Endometrium (tissue), 2 donors: ENCODE results near the gene PRIMPOL.
"Not testable (repeated sequence)": the region's sequence is repeated elsewhere in the genome, so short reads cannot be mapped to it uniquely, and the experiment has no call there.

Source experiments
- FAIRE-seq: peaks from 2 replicates; lab custom pipeline; 2012; peaks lifted over from hg19 to GRCh38; lab: Jason Lieb, UNC
- donor health status: control.
- donor health status: control.

The PRIMPOL gene

DNA sequence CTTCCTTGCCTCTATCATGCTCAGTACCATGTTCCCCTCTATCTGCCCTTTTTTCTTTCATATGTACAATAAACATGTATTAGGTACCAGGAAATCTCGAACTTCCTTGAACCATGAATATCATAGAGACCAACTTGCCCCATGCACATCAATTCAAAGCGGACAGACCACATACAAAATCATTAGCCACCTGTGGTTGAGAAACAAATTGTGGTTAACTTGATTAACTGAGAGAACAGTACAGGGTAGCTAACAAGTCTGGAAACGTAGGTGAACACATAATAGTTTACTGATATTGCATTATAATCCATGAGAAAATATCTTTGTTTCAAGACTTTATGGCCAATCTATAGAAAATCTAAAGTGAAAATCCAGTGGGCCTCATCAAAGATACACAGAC lies 8.5 kb upstream of the PRIMPOL start:
- no peak for FAIRE-seq

GRCh38 chr4:184641451-184641850 lies 8.1 kb upstream of the PRIMPOL start:
- FAIRE-seq: no peak

DNA sequence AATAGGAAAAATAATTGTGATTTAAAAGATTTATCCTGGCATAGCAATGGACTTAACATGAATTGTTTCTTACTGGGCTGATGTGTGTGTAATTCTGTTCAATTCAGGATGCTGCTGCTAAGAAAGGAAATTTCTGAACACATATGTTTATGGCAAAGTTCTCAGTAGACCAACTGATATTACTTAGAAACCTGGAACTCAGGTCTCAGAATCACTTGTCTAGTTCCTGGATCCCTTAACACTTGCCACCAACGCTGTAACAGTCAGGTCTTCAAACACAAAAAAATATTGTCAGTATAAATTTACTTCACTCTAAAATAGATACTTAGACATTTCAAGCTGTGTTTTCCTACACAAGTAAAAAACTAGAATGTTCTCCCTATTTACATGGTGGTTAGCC lies 5.8 kb upstream of the PRIMPOL start:
- no peak for FAIRE-seq

DNA sequence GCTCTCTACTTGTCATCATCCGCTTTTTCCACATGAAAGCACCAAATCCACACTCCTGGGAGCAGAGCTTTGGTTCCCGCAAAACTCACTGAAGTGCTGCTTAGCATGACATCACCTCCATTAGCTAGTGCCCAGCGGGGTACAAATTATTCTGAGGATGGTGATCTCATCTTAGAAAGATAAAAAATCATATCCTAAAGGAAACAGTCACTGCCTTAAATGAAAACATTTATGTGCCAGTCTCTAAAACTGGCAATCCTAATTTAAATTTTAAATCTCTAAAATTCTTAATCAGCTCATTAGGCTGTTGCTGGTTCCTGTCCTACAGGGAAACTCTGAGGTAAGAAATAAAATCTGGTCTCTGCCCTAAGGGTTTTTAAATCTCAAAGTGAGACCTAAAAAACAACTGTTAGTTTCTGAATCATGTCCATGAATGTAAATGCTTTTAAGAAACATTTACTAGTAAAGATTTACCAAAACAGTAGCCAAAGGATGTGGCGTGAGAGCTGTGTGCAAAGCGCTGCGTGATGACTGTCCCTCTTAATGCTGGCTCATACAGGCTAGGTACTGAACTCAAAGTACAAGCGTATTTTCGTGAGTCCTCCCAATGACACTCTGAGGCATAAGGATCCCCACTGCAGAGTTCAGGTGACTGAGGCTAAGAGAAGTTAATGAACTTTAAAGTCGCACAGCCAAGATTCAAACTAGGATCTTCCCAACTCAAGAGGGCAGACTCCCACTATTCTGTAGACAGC lies 4.8 kb upstream of the PRIMPOL start:
- FAIRE-seq: no peak

- FAIRE-seq: no peak
Measured at GRCh38 chr4:184645904-184646610, 3.5 kb upstream of the PRIMPOL start.

DNA sequence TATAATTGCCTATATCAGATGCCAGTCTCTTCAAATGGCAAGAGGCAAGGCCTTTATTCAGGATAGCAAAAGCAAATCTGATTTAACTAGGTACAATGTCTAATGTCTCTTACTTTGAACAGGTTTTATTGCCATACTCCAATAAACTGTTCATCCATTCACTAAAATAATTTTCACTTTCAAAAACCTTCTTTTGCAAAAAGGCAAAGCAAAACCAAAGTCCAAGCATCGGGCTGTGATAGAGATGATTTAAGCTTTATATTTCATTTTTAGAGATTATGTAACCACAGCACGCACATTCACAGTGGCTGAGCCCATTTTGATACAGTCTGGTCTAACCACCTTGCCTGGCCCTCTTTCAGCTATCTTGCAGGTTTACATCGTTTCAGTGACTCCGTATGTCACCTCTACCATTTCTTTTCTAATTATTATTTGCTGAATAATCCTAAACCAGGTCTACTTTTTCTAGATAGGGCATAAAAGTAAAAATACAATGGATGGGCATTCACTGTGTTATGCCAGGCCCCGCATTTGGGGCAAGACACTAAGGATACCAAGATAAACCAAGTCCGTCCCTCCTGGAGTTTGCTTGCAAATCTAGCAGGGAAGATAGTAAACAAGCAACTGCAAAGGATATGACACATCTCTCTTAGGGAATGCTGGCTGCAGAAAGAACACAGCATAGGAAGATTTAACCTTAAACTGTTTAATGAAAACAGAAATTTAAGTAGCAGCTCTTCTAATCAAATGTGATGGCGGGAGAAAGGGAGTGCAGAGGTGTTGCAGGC lies 2.1 kb upstream of the PRIMPOL start:
- FAIRE-seq: no peak

DNA sequence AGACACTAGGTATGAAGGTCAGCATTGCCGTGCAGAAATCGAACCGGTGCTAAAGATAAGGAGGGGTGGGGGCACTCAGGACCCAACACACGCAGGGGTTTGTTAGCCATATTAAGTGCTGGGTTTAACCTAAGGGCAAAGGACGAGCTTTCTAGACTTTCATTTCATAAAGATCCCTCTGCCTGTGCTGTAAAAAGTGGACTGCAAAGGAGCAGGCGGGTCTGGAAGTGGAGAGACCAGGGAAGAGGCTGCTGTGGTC lies 1.6 kb upstream of the PRIMPOL start:
- FAIRE-seq: no peak

DNA sequence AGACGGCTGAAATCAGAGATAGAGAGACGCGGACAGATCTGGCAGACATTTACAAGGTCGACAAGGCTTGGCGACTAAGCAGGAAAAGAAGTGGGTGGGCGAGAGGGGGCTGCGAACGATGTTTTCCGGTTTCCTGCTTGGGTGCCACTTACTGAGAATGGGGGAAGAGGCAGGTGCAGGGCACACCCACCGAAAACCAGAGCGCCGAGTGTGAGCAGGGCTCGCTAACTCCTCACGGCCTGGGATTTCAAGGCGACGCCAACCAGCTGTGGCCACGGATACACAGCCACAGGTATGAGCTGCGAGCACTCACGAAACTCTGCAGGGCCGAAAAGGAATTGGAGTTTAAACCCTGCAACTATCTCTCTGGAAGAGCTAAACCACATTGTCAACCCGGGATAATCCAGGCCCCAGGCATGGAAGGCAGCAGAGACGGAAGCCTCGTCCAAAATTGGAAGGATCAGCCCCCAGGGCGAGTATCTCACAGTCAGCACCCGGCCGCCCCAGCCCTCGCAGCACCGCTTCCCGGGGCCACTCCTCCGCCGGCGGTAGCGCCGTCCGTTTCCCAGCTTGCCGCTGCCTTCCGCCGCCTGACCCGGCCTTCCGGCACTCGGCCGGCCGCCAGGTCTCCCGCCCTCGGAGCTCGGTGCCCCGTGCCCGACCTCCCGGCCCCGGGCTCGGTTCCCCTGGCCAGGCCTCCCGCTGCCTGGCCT lies 1.1 kb upstream of the PRIMPOL start:
- no peak for FAIRE-seq

DNA sequence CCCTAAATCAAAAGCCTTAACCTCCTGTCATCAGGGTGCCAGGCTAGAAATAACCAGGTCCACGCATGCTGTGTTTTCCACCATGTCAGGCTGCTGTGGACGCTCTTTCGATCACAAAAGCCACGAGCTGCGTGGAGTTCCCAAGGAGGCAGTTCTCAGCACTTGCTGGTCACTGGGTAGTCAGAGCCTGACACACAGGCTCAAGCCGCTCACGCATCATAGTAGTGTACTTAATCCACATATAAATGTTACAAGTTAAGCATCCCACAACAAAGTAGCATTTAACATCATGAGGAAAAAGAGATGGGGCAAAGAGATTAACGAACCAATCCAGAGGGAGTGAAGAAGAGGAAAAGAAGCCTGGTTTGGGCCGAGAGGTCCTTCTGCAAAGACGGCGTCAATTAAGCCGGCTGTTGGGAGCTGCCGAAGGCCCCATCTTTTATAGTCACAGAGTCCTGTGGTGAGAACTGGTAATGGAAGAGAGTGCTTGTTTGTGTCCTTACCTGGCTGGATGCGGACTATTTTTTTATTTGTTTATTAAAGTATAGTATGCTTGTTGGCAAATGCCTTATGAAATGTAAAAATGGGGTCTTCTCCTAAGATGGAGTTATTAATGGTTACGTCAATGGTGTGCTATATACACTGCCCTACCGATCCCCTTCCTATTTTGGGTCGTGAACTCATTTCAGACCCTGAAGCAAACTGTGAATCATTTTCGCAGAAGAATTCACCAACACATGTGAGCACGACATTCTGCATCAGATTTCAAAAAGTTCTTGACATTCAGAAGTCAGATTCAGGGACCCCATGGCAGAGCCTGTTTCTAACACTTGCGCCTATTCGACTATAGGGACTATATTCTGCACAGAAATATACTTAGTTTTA lies 675 bp downstream of the PRIMPOL start:
- FAIRE-seq: no peak

DNA sequence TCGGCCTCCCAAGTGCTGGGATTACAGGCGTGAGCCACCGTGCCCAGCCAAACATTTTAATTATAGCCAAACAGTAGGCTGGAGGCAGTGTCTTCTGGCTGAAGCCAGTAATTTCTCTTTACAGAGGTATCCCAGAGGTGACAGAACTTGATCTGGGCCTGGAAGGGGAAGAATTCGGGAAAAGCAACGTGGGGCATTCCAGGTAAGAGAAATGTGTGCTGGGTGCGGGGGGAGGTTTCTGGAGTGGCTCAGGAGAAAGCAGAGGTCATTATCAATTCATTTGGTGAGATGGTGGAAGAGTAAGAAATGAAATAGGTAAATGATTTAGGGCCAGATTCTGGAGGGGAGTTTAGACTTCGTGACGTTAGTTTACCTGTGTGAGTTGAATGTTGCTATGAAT lies 2.4 kb downstream of the PRIMPOL start:
- no peak for FAIRE-seq

DNA sequence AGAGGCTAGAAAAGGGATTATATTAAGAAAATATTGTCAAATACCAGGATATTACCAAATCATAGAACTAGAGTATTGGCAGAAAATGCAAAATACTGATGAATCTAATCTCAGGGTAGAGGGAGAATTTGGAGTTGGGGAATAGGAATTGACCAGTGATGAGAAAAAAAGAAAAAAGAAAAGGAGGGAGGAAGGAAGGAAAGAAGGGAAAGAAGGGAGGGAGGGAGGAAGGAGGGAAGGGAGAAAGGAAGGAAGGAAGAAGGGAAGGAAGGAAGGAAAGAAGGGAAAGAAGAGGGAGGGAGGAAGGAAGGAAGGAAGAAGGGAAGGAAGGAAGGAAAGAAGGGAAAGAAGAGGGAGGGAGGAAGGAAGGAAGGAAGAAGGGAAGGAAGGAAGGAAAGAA lies 3.1 kb downstream of the PRIMPOL start:
- FAIRE-seq: not testable (repeated sequence)

DNA sequence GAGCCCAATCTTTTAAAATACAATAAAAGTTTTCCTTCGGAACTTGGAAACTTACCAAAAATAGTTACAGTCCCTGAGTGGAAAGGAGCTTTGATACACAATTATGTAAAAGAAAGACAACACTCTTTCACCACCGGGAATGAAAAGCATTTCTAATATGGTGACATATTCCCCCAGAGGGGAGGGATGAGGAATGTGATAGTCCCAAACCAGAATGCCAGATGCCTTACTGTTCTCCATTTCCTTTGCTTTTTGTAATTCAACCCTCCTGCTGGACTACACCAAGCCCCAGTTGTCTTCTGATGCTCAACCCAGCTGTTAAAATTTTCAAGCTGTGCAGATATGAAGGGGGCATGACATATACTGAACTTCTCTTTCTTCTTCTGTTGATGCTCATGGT lies 4.1 kb downstream of the PRIMPOL start:
- FAIRE-seq: no peak

DNA sequence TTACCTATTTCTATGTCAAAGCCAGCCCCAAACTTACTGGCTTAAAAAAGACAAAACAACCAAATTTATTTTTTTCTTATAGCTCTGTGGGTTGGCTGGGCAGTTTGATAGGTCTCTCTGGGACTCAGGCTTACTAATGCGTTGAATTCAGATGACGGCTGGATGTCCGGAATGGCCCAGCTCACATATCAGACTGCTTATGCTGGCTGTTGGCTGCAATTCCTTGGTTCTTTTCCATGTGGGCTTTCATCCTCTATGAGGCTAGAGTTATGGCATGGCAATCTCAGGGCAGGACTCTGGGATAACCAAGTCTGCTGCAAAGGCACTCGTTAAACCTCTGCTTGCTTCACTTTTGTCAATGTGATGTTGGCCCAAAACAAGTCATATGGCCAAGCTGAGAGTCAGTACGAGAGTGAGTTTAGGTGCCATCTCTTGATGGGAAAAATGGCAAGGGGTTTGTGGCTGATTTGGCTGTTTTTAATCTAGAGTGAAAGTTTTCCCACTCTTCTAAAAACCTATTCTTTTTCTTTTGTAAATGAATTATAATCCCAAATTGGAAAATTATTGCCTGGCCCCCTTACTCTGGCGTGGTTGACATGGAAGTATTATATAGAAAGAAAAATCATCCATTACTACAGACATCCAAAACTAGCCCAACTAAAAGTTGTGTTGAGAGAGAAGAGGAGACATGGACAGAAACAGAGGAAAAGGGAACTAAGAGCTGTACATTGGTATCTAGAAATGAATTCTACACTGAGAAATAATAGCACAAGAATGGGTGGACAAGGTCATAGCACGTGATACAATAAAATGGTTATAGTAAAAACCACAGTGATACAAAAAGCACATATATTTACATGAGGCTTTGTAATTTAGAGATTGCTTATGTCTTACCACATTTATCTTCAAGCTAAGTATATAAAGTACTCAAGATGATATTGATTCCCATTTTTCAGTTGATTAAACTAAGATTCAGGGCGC lies 6.6 kb downstream of the PRIMPOL start:
- FAIRE-seq: no peak

- no peak for FAIRE-seq
Measured at GRCh38 chr4:184657144-184657543, 7.6 kb downstream of the PRIMPOL start.

DNA sequence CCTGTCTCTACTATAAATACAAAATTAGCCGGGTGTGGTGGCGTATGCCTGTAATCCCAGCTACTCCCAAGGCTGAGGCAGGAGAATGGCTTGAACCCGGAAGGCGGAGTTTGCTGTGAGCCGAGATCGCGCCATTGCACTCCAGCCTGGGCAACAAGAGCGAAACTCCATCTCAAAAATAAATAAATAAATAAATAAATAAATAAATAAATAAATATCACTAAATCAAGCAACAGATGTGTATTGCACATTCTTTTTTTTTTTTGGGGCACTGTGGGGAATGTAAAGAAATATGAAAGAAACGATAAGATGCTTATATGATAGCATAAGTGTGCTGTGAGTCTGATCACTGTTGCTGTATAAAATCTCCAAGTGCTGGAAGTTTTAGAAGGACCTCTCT lies 8.3 kb downstream of the PRIMPOL start:
- not testable (repeated sequence) for FAIRE-seq

- no peak for FAIRE-seq
Measured at GRCh38 chr4:184660978-184661377, 11.4 kb downstream of the PRIMPOL start.

DNA sequence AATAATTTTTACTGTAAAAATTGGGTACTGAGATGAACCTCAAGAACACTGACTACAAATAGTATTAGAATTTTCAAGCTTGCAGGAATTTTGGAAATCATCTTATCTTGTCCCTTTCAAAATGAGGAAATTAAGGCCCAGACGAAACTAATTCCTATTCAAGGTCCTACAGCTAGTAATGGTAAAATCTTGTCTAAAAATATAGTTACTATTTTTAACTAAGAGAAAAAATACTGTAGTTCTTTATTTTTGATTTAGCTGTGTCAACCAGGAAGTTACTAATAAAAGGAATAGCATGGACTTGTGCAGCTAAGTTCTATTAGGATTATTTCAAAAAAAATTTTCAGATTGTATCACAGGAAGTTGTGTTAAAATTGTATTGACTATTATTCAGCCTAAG lies 12.7 kb downstream of the PRIMPOL start:
- no peak for FAIRE-seq

DNA sequence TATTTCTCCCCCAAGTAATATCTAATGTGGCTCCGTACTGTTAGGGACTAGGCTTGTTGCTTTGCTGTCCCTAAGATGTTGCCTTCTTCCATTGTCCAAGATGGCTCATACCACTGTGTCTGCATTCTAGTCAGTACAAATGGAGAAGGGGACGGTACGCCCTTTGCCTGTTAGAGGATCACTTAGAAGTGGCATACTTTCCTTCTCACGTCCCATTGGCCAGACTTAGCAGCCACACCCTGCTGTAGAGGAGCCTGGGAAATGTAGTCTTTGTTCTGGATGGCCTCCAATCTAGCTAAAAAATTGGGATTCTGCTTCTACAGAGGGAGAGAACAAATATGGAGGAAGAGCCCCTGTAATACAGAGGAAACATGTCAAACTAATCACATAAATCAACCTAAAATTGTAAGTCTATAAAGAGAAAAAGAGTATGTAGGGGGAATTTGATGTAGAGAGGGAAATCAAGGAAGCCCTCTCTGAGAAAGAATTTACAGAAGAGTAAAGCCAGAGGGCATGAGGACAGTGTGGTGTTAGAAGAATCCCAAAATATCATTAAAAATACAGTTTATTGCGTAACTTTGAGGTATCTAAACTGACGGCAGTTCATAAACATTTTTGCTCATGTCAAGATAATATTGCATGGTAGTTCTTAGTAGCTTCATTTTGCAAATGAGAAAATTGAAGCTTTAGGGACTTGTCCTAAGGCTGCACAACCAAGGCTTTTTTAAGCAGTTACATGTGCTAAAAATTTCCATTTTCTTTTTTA lies 15.1 kb downstream of the PRIMPOL start:
- no peak for FAIRE-seq

- no peak for FAIRE-seq
Measured at GRCh38 chr4:184666670-184667069, 17.1 kb downstream of the PRIMPOL start.

- no peak for FAIRE-seq
Measured at GRCh38 chr4:184668096-184668495, 18.6 kb downstream of the PRIMPOL start.
